Natural killer cell (primary cell): Measurements from ENCODE around the gene DIP2A. TPM values are rescaled to one million over a fixed set of nuclear protein-coding genes. Genes with fewer than 3 reads are reported as not detected.

Experiments used
- ATAC-seq, 3 donors: fragments of 150-1000 bp in 2 of 3; fragments of 200-7000 bp in 1 of 3; cut with Tn5 transposase; 1 replicate in 1 of 3; 2 replicates in 2 of 3; pipeline ENCODE4 v1.10.0; 2021; ENCODE audit warnings: mild to moderate bottlenecking in 2 of 3, moderate library complexity in 2 of 3
- DNase-seq, 2 donors: peaks; one replicate each; pipeline versions ENCODE4 v3.0.0 to v3.0.0-alpha.2; 2013 to 2021; ENCODE audit warnings: mixed read lengths in 1 of 2
- H3K27ac ChIP-seq: one replicate; pipeline ENCODE4 v1.5.1; 2013; ENCODE audit warnings: mild to moderate bottlenecking, low read length
- H3K27me3 ChIP-seq: one replicate; pipeline ENCODE4 v1.6.1; 2013; ENCODE audit warnings: low read length; ENCODE audit not compliant: control insufficient read depth, insufficient read depth
- H3K36me3 ChIP-seq: one replicate; pipeline ENCODE4 v1.6.1; 2013; ENCODE audit warnings: low read length; ENCODE audit not compliant: control insufficient read depth, insufficient read depth
- H3K4me1 ChIP-seq: one replicate; pipeline ENCODE4 v1.6.1; 2013; ENCODE audit warnings: low read length; ENCODE audit not compliant: control insufficient read depth, insufficient read depth
- H3K4me3 ChIP-seq: one replicate; pipeline ENCODE4 v1.5.1; 2013; ENCODE audit warnings: low read length
- H3K9me3 ChIP-seq: one replicate; pipeline ENCODE4 v1.6.1; 2013; ENCODE audit warnings: low read length; ENCODE audit not compliant: control insufficient read depth, insufficient read depth
- H3K27ac Mint-ChIP-seq, 2 donors: one replicate each; pipeline ENCODE4 v1.8.0; 2022; ENCODE audit warnings: mild to moderate bottlenecking in 2 of 2, mixed read lengths in 2 of 2, moderate library complexity in 1 of 2
- H3K27me3 Mint-ChIP-seq, 2 donors: one replicate each; pipeline ENCODE4 v1.8.0; 2022; ENCODE audit warnings: low read depth in 2 of 2, mixed read lengths in 2 of 2
- H3K36me3 Mint-ChIP-seq: one replicate; pipeline ENCODE4 v1.8.0; 2022; ENCODE audit warnings: mixed read lengths
- H3K4me1 Mint-ChIP-seq, 2 donors: one replicate each; pipeline ENCODE4 v1.8.0; 2022; ENCODE audit warnings: mixed read lengths in 2 of 2
- H3K4me3 Mint-ChIP-seq: one replicate; pipeline ENCODE4 v1.8.0; 2022; ENCODE audit warnings: mild to moderate bottlenecking, moderate library complexity, mixed read lengths
- H3K9me3 Mint-ChIP-seq, 2 donors: one replicate each; pipeline ENCODE4 v1.8.0; 2022; ENCODE audit warnings: mixed read lengths in 2 of 2
- CTCF ChIP-seq: fragments of 200-600 bp; IDR thresholded peaks from one replicate; pipeline ENCODE4 v1.8.0; 2022; ENCODE audit warnings: antibody characterized with exemption
- WGBS: methylation state at CpG from one replicate; pipeline ENCODE4 v1.1.7; 2013; ENCODE audit warnings: missing lambda C conversion rate; ENCODE audit not compliant: insufficient coverage; 5-methylcytosine and 5-hydroxymethylcytosine counted together
- intact Hi-C: fragments of 100-400 bp; cut with micrococcal nuclease; formaldehyde crosslinking; loops from one replicate; pipeline ENCODE4 v1.14.2; 2022
- total RNA-seq, 4 donors: library from RNA; stranded (reverse); fragments of 120-200 nt in 1 of 4; gene quantifications; one replicate each; pipeline versions ENCODE4 v1.2.3 to v1.2.4, GENCODE V29; 2013 to 2022

DIP2A gene
- total RNA-seq, 3 donors from 2014 or later (not counting 1 experiment from before 2014, with no cell fraction given) = 166 to 308 (median 170) TPM

GRCh38 chr21:46452710-46453109 is 6.0 kb upstream of the DIP2A start:
- DNase-seq = no peak
- no peak overlapping the region for H3K4me3 Mint-ChIP-seq
- no peaks in the 10 kb centered on the region for H3K27me3 Mint-ChIP-seq
- H3K27ac ChIP-seq = no peak overlapping the region
- H3K4me1 ChIP-seq = peaks cover 11% of the 10 kb centered on the region
- H3K9me3 Mint-ChIP-seq = peaks cover 3 to 5% of the 10 kb centered on the region in 2 donors
- peaks cover 20% of the 10 kb centered on the region for H3K9me3 ChIP-seq
- no peak for TF ChIP-seq CTCF
- H3K27ac Mint-ChIP-seq = no peak overlapping the region
- no peak overlapping the region for H3K4me3 ChIP-seq
- ATAC-seq = no peak
- 98% methylated on average over 5 of the region's 5 CpGs for WGBS
- H3K36me3 Mint-ChIP-seq = peaks cover 8% of the 10 kb centered on the region
- H3K4me1 Mint-ChIP-seq = peaks cover 33 to 48% of the 10 kb centered on the region in 2 donors
- intact Hi-C loops = loop anchor here (10.0 kb wide), 1 partner anchor 128 kb away; the partner anchor contains the start of genes C21orf58 and PCNT
- no peaks in the 10 kb centered on the region for H3K27me3 ChIP-seq
- H3K36me3 ChIP-seq = peaks cover 2% of the 10 kb centered on the region

- peaks cover 2% of the 10 kb centered on the region for H3K36me3 ChIP-seq
- Mint-ChIP-seq H3K27me3 (no peaks in the 10 kb centered on the region), H3K4me3 (no peak overlapping the region), H3K4me1 (peaks cover 37 to 50% of the 10 kb centered on the region in 2 donors), H3K36me3 (no peaks in the 10 kb centered on the region), H3K27ac (no peak overlapping the region), H3K9me3 (no peaks in the 10 kb centered on the region)
- no peak overlapping the region for H3K27ac ChIP-seq
- H3K4me3 ChIP-seq = no peak overlapping the region
- H3K9me3 ChIP-seq = peaks cover 6% of the 10 kb centered on the region
- 50% methylated on average over 2 of the region's 3 CpGs for WGBS
- H3K27me3 ChIP-seq = no peaks in the 10 kb centered on the region
- no peak for TF ChIP-seq CTCF
- intact Hi-C loops = loop anchor here (10.0 kb wide), 1 partner anchor 129 kb away; the partner anchor contains the start of genes C21orf58 and PCNT
- H3K4me1 ChIP-seq = peaks cover 17% of the 10 kb centered on the region
- ATAC-seq = no peak
- DNase-seq = no peak
These were observed 4.5 kb upstream of the DIP2A start for GRCh38 chr21:46454142-46454541.

- intact Hi-C loops = loop anchor here (10.0 kb wide), 1 partner anchor 130 kb away; the partner anchor contains the start of genes C21orf58 and PCNT
- DNase-seq (no peak), ATAC-seq (no peak)
- WGBS = 93% methylated on average over 4 of the region's 4 CpGs
- H3K27ac ChIP-seq = no peak overlapping the region
- no peaks in the 10 kb centered on the region for H3K27me3 Mint-ChIP-seq
- H3K4me3 ChIP-seq = no peak overlapping the region
- peaks cover 1% of the 10 kb centered on the region for H3K9me3 ChIP-seq
- H3K4me3 Mint-ChIP-seq = no peak overlapping the region
- no peaks in the 10 kb centered on the region for H3K9me3 Mint-ChIP-seq
- peak overlapping the region in 1 of 2 donors; percentile 8 for H3K27ac Mint-ChIP-seq
- H3K36me3 Mint-ChIP-seq = no peaks in the 10 kb centered on the region
- no peaks in the 10 kb centered on the region for H3K27me3 ChIP-seq
- H3K4me1 ChIP-seq = peaks cover 21% of the 10 kb centered on the region
- TF ChIP-seq CTCF = no peak
- peaks cover 40 to 54% of the 10 kb centered on the region in 2 donors for H3K4me1 Mint-ChIP-seq
- H3K36me3 ChIP-seq = peaks cover 2% of the 10 kb centered on the region
These were observed 3.9 kb upstream of the DIP2A start for GRCh38 chr21:46454634-46455390.
